22Rv1 (cell line): ENCODE data around the gene SCEL.

Source experiments
- H3K27ac ChIP-seq: fragments of 450-650 bp; 2 replicates; pipeline ENCODE4 v1.5.1; 2017
- ZFX ChIP-seq: fragments of 450-650 bp; IDR thresholded peaks from 2 replicates; pipeline ENCODE4 v1.6.1; 2017; ENCODE audit warnings: antibody characterized with exemption, borderline replicate concordance
- TF ChIP-seq, protein P1 (sequence below): fragments of 450-650 bp; IDR thresholded peaks from 2 replicates; pipeline ENCODE4 v1.5.1; 2017; ENCODE audit warnings: mild to moderate bottlenecking

Gene SCEL

DNA sequence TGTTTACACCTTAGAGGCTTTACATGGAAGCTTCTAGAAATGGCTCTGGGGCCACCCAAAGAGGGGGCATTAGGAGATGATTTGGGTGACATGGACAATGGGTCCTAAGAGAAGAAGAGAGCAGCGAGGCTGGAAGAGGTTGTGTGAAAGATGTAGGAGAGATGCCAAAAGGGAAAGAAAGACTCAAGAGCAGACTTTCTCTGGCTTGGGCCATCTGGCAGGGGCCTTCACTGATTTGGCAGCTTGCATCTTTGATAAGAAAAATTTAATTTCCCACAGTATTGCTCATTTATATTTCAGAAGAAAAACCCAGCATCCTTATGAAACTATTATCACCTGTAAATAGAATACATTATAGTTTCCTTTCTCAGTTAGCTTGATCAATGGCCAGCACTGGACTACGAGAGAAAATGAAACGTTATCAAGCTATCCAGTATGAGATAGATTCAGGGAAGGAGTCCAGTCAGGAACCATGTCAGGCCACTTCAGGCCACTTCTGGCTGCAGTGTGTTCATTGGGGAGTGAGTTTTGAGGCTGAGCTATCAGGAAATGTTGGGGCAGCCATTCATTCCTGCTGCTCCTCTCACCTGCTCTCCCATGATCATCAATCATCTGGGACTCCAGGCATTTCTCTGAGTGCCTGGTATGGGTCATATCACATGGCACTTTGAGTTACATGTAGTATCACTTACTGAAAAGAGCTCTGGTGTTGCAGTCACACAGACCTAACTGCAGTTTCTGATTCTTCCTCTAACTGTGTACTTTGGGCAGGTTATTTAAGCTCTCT is 10.3 kb downstream of the SCEL start:
- H3K27ac ChIP-seq: no peak overlapping the region
- TF ChIP-seq, protein P1, sequence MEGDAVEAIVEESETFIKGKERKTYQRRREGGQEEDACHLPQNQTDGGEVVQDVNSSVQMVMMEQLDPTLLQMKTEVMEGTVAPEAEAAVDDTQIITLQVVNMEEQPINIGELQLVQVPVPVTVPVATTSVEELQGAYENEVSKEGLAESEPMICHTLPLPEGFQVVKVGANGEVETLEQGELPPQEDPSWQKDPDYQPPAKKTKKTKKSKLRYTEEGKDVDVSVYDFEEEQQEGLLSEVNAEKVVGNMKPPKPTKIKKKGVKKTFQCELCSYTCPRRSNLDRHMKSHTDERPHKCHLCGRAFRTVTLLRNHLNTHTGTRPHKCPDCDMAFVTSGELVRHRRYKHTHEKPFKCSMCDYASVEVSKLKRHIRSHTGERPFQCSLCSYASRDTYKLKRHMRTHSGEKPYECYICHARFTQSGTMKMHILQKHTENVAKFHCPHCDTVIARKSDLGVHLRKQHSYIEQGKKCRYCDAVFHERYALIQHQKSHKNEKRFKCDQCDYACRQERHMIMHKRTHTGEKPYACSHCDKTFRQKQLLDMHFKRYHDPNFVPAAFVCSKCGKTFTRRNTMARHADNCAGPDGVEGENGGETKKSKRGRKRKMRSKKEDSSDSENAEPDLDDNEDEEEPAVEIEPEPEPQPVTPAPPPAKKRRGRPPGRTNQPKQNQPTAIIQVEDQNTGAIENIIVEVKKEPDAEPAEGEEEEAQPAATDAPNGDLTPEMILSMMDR: no peak
- no peak for TF ChIP-seq ZFX

DNA sequence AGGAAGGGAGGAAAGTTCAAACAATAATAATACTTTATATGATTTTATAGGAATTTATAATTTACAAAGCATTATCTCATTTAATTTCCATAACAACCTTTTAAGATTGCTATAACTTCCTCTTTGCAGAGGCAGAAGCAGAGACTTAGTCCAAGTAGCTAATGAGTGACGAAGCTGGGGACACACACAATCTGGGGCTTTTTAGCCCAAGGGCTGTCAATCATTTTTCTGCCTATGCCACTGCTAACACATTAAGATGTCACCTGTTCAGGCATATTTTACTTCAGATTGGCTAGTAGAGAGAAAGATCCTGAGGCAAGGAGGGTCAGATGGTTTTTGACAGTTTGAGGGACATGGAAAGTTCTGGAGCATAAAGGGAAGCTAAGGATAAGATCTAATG is 12.6 kb downstream of the SCEL start:
- H3K27ac ChIP-seq: no peak overlapping the region
- no peak for TF ChIP-seq ZFX
- TF ChIP-seq, protein P1: no peak

DNA sequence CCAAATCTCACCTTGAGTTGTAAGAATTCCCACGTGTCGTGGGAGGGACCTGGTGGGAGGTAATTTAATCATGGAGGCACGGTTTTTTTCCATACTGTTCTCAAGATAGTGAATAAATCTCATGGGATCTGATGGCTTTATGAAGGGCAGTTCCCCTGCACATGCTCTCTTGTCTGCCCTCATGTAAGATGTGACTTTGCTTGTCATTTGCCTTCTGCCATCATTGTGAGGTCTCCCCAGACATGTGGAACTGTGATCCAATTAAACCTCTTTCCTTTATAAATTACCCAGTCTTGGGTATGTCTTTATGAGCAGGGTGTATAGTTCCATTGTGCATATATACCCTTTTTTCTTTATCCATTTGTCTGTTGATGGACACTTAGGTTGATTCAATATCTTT is 13.1 kb downstream of the SCEL start:
- TF ChIP-seq ZFX: no peak
- TF ChIP-seq, protein P1: no peak
- H3K27ac ChIP-seq: no peak overlapping the region

DNA sequence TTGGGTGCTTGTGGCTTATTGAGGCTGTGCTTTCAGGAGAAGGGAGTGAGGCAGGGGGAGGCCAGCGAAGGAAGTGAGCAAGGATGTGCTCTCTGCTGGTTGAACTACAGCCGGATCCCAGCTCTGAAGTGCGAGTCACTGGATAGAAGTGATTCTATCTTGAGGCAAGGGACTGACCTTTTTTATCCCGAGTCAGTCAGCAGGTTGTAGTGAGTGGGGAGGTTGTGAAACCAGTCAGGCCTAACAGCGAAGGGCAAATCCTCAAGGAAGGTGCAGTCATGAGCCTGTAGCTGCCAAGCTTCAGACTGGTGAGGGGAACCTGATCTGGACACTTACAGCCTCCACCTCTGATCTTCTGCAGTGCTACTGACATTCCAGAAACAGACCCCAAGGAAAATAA is 18.6 kb downstream of the SCEL start:
- H3K27ac ChIP-seq: no peak overlapping the region
- no peak for TF ChIP-seq ZFX
- TF ChIP-seq, protein P1: no peak

DNA sequence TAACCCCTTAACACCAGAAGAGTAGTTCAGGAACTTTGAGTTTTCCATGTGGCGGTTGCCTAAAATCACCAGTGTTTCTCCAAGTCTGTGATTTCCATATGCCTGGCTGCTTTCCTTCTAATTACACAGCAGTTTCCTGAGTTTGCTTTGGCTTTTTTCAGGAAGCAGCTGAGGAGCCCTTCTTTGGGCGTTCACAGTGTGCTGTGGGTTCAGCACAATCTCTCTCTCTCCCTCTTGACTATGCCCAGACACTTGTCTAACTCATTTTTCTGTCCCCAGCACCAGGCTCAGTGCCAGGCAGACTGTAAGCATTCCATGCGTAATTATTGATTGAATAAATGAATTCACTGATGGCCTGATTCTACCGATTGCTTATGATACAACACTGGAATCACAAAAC is 19.7 kb downstream of the SCEL start:
- H3K27ac ChIP-seq: no peak overlapping the region
- no peak for TF ChIP-seq ZFX
- TF ChIP-seq, protein P1: no peak

DNA sequence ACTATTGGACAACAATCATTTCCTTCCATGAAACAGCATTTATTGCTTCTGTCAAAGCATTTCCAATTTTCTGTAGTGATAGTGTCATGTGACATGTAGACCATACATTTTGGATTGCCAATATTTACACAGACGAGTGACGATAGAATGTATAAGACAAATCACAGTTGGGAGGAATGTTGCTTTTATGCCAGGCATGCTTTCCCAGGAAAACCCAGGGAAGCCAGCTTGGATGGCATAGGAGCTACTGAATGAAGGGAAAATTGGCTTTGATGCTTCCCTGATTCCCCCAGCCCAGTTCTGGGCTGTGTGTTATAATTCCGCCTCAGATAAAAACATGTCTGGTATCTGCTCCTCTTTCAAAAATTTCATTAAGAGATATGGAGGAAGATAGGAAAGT is 22.5 kb downstream of the SCEL start:
- TF ChIP-seq, protein P1: no peak
- no peak for TF ChIP-seq ZFX
- H3K27ac ChIP-seq: no peak overlapping the region

DNA sequence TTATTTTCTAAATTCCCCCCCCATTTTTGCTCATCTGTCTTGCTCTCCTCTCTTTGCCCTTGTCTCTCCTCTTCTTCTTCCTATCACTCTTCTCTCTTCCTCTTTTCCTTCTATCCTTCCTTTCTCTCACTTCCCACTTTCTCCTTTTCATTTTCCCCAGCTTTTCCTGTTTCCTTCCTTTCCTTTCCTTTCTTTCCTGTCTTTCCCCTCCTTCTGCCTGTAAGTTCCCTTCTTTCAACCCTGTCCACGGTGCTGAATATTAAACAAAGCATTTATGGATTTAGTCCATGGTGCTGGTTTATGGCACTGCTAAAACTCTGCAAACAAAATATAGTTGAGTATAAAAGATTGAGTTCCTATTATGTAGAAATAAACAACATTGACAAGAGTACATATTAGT is 27.6 kb downstream of the SCEL start:
- TF ChIP-seq, protein P1: no peak
- TF ChIP-seq ZFX: no peak
- no peak overlapping the region for H3K27ac ChIP-seq
